ENCODE results near the gene PTPRM. TPM values are rescaled to one million over a fixed set of nuclear protein-coding genes. Genes with fewer than 3 reads are reported as not detected.

PTPRM gene
- total and polyA plus RNA-seq, 4 donors: 9.2 to 23.0 (median 12.7) TPM

DNA sequence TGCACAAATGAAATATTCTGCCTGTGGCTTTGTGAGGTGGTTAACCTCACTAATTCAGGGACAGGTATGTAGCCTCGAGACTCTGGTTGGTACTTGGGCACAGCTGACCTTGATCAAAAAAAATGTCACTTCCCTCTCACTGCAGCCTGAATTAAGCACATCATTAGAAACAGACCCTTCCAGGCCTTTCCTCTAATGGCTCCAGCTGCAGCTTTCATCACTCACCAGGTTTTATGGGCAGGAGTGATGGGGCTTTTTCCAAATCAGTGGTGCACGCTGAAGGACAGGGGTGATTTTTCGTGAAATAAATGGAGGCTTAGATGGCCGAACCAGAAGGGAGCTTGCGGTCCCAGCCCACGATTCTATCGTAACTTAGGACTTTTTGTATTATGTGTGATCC, 829.1 kb downstream of the PTPRM start:
- H3K4me3 ChIP-seq (ENCODE audit: low read depth in 1 of 3, low read length in 3 of 3): no peak overlapping the region
- WGBS: 93% methylated on average over 7 of the region's 7 CpGs
- H3K9ac ChIP-seq (ENCODE audit: low read depth in 1 of 2, low read length in 2 of 2): no peak overlapping the region
- H3K36me3 ChIP-seq (ENCODE audit: control insufficient read depth in 4 of 4, insufficient read depth in 3 of 4, low read depth in 1 of 4, low read length in 3 of 4): peaks cover 0 to 4% (median 2%) of the 10 kb centered on the region in 4 donors
- no peaks in the 10 kb centered on the region for H3K27me3 ChIP-seq (ENCODE audit: control insufficient read depth in 4 of 4, insufficient read depth in 4 of 4, low read length in 3 of 4)
- H3K9me3 ChIP-seq (ENCODE audit: control insufficient read depth in 4 of 4, low read length in 3 of 4): no peaks in the 10 kb centered on the region
- no peaks in the 10 kb centered on the region for H3K4me1 ChIP-seq (ENCODE audit: control insufficient read depth in 4 of 4, insufficient read depth in 4 of 4, low read length in 3 of 4)
- TF ChIP-seq RXRA (IDR thresholded peaks at IDR 0.05) (no peak), FOXA2 (IDR thresholded peaks at IDR 0.05) (no peak), RAD21 (IDR thresholded peaks at IDR 0.05) (no peak), NR2F2 (IDR thresholded peaks at IDR 0.05) (no peak), REST (IDR thresholded peaks at IDR 0.05) (no peak), TAF1 (conservative IDR thresholded peaks at IDR 0.05) (no peak), GABPA (IDR thresholded peaks at IDR 0.05 in 1 of 2, conservative IDR thresholded peaks at IDR 0.05 in 1 of 2) (no peak), HNF4A (conservative IDR thresholded peaks at IDR 0.05) (no peak), MAX (IDR thresholded peaks at IDR 0.05) (no peak), ATF3 (IDR thresholded peaks at IDR 0.05) (no peak)
- TF ChIP-seq, protein P1, sequence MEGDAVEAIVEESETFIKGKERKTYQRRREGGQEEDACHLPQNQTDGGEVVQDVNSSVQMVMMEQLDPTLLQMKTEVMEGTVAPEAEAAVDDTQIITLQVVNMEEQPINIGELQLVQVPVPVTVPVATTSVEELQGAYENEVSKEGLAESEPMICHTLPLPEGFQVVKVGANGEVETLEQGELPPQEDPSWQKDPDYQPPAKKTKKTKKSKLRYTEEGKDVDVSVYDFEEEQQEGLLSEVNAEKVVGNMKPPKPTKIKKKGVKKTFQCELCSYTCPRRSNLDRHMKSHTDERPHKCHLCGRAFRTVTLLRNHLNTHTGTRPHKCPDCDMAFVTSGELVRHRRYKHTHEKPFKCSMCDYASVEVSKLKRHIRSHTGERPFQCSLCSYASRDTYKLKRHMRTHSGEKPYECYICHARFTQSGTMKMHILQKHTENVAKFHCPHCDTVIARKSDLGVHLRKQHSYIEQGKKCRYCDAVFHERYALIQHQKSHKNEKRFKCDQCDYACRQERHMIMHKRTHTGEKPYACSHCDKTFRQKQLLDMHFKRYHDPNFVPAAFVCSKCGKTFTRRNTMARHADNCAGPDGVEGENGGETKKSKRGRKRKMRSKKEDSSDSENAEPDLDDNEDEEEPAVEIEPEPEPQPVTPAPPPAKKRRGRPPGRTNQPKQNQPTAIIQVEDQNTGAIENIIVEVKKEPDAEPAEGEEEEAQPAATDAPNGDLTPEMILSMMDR (IDR thresholded peaks at IDR 0.05; ENCODE audit: low read depth, low read length, missing input control): no peak
- no peak for DNase-seq (ENCODE audit: low spot score)
- H3K27ac ChIP-seq (ENCODE audit: low read depth in 1 of 2, low read length in 2 of 2): no peak overlapping the region

DNA sequence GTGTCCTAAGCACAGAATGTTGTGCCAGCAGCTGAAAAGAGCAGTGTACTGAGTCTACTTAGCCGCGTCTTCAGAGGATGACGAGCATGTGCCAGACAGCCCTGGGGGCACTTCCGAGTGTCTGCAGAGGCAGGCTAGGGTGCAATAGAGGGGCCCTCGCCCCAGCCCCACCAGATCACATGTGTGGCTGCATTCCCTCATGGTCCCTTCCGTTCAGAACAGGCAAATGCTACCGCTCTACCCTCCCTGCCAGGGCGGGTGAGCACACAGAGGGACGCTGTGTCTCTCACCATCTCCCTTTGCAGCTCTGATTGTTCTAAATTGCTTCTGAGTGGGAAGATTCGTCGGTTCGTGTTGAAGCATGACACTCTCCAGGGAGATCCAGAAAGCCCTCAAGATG, 829.9 kb downstream of the PTPRM start:
- H3K9ac ChIP-seq (ENCODE audit: low read depth in 1 of 2, low read length in 2 of 2): no peak overlapping the region
- H3K4me1 ChIP-seq (ENCODE audit: control insufficient read depth in 4 of 4, insufficient read depth in 4 of 4, low read length in 3 of 4): no peaks in the 10 kb centered on the region
- no peak overlapping the region for H3K27ac ChIP-seq (ENCODE audit: low read depth in 1 of 2, low read length in 2 of 2)
- TF ChIP-seq TAF1 (conservative IDR thresholded peaks at IDR 0.05) (no peak), FOXA1 (IDR thresholded peaks at IDR 0.05) (no peak), EGR1 (IDR thresholded peaks at IDR 0.05; ENCODE audit: low read depth in 2 of 2) (no peak), YY1 (IDR thresholded peaks at IDR 0.05) (no peak), GABPA (IDR thresholded peaks at IDR 0.05 in 1 of 2, conservative IDR thresholded peaks at IDR 0.05 in 1 of 2) (no peak), HNF4G (IDR thresholded peaks at IDR 0.05) (no peak), RAD21 (IDR thresholded peaks at IDR 0.05) (no peak), REST (IDR thresholded peaks at IDR 0.05) (no peak)
- TF ChIP-seq, protein P1 (IDR thresholded peaks at IDR 0.05; ENCODE audit: low read depth, low read length, missing input control): no peak
- TF ChIP-seq, protein P2, sequence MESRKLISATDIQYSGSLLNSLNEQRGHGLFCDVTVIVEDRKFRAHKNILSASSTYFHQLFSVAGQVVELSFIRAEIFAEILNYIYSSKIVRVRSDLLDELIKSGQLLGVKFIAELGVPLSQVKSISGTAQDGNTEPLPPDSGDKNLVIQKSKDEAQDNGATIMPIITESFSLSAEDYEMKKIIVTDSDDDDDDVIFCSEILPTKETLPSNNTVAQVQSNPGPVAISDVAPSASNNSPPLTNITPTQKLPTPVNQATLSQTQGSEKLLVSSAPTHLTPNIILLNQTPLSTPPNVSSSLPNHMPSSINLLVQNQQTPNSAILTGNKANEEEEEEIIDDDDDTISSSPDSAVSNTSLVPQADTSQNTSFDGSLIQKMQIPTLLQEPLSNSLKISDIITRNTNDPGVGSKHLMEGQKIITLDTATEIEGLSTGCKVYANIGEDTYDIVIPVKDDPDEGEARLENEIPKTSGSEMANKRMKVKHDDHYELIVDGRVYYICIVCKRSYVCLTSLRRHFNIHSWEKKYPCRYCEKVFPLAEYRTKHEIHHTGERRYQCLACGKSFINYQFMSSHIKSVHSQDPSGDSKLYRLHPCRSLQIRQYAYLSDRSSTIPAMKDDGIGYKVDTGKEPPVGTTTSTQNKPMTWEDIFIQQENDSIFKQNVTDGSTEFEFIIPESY (IDR thresholded peaks at IDR 0.05): no peak
- no peak for DNase-seq (ENCODE audit: low spot score)
- H3K27me3 ChIP-seq (ENCODE audit: control insufficient read depth in 4 of 4, insufficient read depth in 4 of 4, low read length in 3 of 4): no peaks in the 10 kb centered on the region
- H3K4me3 ChIP-seq (ENCODE audit: low read depth in 1 of 3, low read length in 3 of 3): no peak overlapping the region
- H3K36me3 ChIP-seq (ENCODE audit: control insufficient read depth in 4 of 4, insufficient read depth in 3 of 4, low read depth in 1 of 4, low read length in 3 of 4): peaks cover 0 to 4% (median 2%) of the 10 kb centered on the region in 4 donors
- no peaks in the 10 kb centered on the region for H3K9me3 ChIP-seq (ENCODE audit: control insufficient read depth in 4 of 4, low read length in 3 of 4)
- 96% methylated on average over 12 of the region's 12 CpGs for WGBS
